ENCODE measurements around the gene IL17A. TPM values are rescaled to one million over a fixed set of nuclear protein-coding genes. Genes with fewer than 3 reads are reported as not detected.

Gene IL17A
- total RNA-seq, 1 experiment from 2014 or later = not detected

DNA sequence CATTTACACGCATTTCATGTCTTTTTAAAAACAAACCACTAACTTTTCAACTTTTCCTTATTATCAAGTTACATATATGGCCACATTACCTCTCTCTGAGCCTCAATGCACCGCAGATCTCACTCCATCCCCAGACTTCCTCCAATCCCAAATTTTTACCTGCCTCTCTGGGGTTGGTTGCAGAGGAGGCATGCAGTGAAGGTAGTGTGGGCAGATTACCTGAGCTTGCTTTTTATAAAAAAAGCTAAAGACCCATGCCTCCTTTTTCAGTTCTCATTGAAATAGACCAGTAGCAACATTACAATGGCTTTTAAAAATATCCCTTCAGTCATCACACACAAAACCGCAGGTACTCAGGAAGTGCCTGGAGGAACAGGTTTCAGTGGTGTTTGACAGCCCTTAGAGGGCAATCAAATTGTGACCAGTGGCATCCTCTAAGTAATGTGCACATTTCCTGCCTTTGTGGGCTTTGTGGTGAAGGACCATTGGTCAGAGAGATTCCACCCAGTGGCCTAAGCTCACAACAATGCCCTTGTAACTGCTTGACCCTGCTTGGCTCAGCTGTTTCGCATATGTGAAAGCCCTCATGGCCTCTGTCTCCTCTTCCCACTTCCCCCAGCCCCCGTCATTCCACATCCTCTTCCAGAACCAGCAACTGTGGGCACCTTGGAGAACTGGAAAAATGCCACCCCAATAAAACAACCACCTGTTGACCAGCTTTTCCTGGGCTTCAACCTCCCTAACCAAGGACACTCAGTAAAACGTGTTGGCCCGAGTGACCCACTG lies 30.2 kb upstream of the IL17A start:
- TF ChIP-seq TCF7L2 (IDR thresholded peaks at IDR 0.05; ENCODE audit: low read depth, low read length) = no peak
- no peak for TF ChIP-seq POLR2AphosphoS5 (IDR thresholded peaks at IDR 0.05; ENCODE audit: low read depth, low read length)
- TF ChIP-seq SIN3A (IDR thresholded peaks at IDR 0.05; ENCODE audit: borderline replicate concordance, insufficient read depth, low read depth, low read length) = no peak
- TF ChIP-seq, protein P1, sequence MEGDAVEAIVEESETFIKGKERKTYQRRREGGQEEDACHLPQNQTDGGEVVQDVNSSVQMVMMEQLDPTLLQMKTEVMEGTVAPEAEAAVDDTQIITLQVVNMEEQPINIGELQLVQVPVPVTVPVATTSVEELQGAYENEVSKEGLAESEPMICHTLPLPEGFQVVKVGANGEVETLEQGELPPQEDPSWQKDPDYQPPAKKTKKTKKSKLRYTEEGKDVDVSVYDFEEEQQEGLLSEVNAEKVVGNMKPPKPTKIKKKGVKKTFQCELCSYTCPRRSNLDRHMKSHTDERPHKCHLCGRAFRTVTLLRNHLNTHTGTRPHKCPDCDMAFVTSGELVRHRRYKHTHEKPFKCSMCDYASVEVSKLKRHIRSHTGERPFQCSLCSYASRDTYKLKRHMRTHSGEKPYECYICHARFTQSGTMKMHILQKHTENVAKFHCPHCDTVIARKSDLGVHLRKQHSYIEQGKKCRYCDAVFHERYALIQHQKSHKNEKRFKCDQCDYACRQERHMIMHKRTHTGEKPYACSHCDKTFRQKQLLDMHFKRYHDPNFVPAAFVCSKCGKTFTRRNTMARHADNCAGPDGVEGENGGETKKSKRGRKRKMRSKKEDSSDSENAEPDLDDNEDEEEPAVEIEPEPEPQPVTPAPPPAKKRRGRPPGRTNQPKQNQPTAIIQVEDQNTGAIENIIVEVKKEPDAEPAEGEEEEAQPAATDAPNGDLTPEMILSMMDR (IDR thresholded peaks at IDR 0.05) = no peak
- TF ChIP-seq, protein P2, sequence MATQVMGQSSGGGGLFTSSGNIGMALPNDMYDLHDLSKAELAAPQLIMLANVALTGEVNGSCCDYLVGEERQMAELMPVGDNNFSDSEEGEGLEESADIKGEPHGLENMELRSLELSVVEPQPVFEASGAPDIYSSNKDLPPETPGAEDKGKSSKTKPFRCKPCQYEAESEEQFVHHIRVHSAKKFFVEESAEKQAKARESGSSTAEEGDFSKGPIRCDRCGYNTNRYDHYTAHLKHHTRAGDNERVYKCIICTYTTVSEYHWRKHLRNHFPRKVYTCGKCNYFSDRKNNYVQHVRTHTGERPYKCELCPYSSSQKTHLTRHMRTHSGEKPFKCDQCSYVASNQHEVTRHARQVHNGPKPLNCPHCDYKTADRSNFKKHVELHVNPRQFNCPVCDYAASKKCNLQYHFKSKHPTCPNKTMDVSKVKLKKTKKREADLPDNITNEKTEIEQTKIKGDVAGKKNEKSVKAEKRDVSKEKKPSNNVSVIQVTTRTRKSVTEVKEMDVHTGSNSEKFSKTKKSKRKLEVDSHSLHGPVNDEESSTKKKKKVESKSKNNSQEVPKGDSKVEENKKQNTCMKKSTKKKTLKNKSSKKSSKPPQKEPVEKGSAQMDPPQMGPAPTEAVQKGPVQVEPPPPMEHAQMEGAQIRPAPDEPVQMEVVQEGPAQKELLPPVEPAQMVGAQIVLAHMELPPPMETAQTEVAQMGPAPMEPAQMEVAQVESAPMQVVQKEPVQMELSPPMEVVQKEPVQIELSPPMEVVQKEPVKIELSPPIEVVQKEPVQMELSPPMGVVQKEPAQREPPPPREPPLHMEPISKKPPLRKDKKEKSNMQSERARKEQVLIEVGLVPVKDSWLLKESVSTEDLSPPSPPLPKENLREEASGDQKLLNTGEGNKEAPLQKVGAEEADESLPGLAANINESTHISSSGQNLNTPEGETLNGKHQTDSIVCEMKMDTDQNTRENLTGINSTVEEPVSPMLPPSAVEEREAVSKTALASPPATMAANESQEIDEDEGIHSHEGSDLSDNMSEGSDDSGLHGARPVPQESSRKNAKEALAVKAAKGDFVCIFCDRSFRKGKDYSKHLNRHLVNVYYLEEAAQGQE (IDR thresholded peaks at IDR 0.05; ENCODE audit: insufficient read depth in 1 of 2, low read depth in 2 of 2, low read length in 1 of 2) = no peak
- DNase-seq (ENCODE audit: low read depth, low spot score) (no peak), ATAC-seq (no peak)
- POLR2A ChIA-PET = no interaction called here
- Histone ChIP-seq H3K27me3 (ENCODE audit: control insufficient read depth, insufficient read depth, low read length) (peaks cover 5% of the 10 kb centered on the region; the same call in 1 of the 2 replicates), H3K36me3 (ENCODE audit: control insufficient read depth, insufficient read depth, low read length) (no peaks in the 10 kb centered on the region), H3K4me1 (ENCODE audit: control insufficient read depth, insufficient read depth, low read length) (no peaks in the 10 kb centered on the region), H3K27ac (ENCODE audit: low read length) (no peak overlapping the region), H3K4me3 (ENCODE audit: low read depth in 2 of 2, low read length in 2 of 2) (no peak overlapping the region), H3K9me3 (ENCODE audit: control insufficient read depth, insufficient read depth, low read depth, low read length) (no peaks in the 10 kb centered on the region)
- CTCF ChIA-PET = no interaction called here
- no TSS peak for BruUV-seq (replicated peaks)
- intact Hi-C loops (cut with micrococcal nuclease; ENCODE audit: unreplicated experiment) = no loop called here
- in situ Hi-C loops (cut with HindIII; ENCODE audit: low pct_unique_long_range_greater_than_20kb, low sequenced_read_pairs) = no loop called here

DNA sequence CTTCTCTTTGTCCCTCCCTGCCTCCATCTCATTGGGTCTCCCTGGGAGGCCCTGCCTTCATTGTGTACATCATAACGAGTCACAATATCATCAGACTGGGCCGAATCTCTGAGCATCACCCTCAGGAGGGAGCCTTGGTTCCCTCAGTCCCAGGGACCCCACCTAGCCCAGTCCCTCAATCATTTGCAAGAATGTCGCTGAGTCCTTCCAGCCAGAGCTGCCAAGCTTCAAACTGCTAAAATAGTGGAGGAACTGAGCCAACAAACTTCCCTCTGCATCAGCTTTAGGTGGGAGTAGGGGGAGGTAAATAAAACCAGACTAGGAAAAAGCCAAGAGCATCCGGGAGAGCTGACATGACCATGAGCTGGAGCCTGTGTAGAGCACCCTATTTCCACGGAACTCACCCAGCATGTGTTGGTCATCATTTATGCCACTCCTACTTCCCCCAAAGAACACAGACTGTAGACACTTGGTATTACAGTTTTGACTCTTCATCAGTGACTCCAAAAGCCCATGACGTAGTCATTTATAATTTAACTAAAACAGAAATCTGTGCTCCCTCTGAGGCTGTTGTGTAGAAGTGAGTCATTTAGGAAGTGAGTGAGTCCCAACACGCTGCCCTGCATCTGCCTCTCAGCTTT lies 28.8 kb upstream of the IL17A start:
- Histone ChIP-seq H3K27ac (ENCODE audit: low read length) (no peak overlapping the region), H3K4me1 (ENCODE audit: control insufficient read depth, insufficient read depth, low read length) (no peaks in the 10 kb centered on the region), H3K9me3 (ENCODE audit: control insufficient read depth, insufficient read depth, low read depth, low read length) (no peaks in the 10 kb centered on the region), H3K36me3 (ENCODE audit: control insufficient read depth, insufficient read depth, low read length) (no peaks in the 10 kb centered on the region), H3K27me3 (ENCODE audit: control insufficient read depth, insufficient read depth, low read length) (peaks cover 5% of the 10 kb centered on the region; the same call in 1 of the 2 replicates), H3K4me3 (ENCODE audit: low read depth in 2 of 2, low read length in 2 of 2) (no peak overlapping the region)
- DNase-seq (ENCODE audit: low read depth, low spot score) (no peak), ATAC-seq (no peak)
- in situ Hi-C loops (cut with HindIII; ENCODE audit: low pct_unique_long_range_greater_than_20kb, low sequenced_read_pairs) (no loop called here), intact Hi-C loops (cut with micrococcal nuclease; ENCODE audit: unreplicated experiment) (no loop called here)
- POLR2A ChIA-PET = no interaction called here
- CTCF ChIA-PET = no interaction called here
- no peak for TF ChIP-seq SIN3A (IDR thresholded peaks at IDR 0.05; ENCODE audit: borderline replicate concordance, insufficient read depth, low read depth, low read length)
- TF ChIP-seq, protein P2 (IDR thresholded peaks at IDR 0.05; ENCODE audit: insufficient read depth in 1 of 2, low read depth in 2 of 2, low read length in 1 of 2) = no peak
- TF ChIP-seq TCF7L2 (IDR thresholded peaks at IDR 0.05; ENCODE audit: low read depth, low read length) = no peak
- no peak for TF ChIP-seq POLR2AphosphoS5 (IDR thresholded peaks at IDR 0.05; ENCODE audit: low read depth, low read length)
- TF ChIP-seq, protein P1 (IDR thresholded peaks at IDR 0.05) = no peak
- no TSS peak for BruUV-seq (replicated peaks)

All from Panc1 (cell line).